Fibroblast of pulmonary artery (primary cell): ENCODE measurements around the gene SBK2.
"Not testable (repeated sequence)": the region's sequence is repeated elsewhere in the genome, so short reads cannot be mapped to it uniquely, and the experiment has no call there.

Experiments used
- DNase-seq: peaks from one replicate; pipeline ENCODE4 v3.0.0-alpha.2; 2010; ENCODE audit warnings: low read depth
- H3K4me3 ChIP-seq: replicated peaks from 2 replicates; pipeline ENCODE4 v1.5.1; 2011; ENCODE audit warnings: low read depth, mild to moderate bottlenecking, control low read depth, low read length, moderate library complexity
- CTCF ChIP-seq: IDR thresholded peaks from 2 replicates; pipeline ENCODE4 v1.5.1; 2011; ENCODE audit warnings: mild to moderate bottlenecking, control low read depth, low read length, inconsistent platforms; ENCODE audit errors: missing control alignments

SBK2 gene

GRCh38 chr19:55580628-55581144, 43.8 kb upstream of the SBK2 start, which contains the start of gene ZNF579:
Gene ZNF579 (minus strand): TSS chr19:55580848. CDS start chr19:55579639, 1,209 bp downstream.
- no peak for TF ChIP-seq CTCF
- H3K4me3 ChIP-seq: peak within 1 kb of the TSS; percentile 93
- peak; percentile 95 for DNase-seq

GRCh38 chr19:55579766-55580621, 43.1 kb upstream of the SBK2 start:
- no peak for TF ChIP-seq CTCF
- H3K4me3 ChIP-seq: peak overlapping the region; percentile 93
- DNase-seq: peak; percentile 37

GRCh38 chr19:55578761-55579747, 42.1 kb upstream of the SBK2 start:
- H3K4me3 ChIP-seq: peak overlapping the region; percentile 93
- no peak for DNase-seq
- no peak for TF ChIP-seq CTCF

DNA sequence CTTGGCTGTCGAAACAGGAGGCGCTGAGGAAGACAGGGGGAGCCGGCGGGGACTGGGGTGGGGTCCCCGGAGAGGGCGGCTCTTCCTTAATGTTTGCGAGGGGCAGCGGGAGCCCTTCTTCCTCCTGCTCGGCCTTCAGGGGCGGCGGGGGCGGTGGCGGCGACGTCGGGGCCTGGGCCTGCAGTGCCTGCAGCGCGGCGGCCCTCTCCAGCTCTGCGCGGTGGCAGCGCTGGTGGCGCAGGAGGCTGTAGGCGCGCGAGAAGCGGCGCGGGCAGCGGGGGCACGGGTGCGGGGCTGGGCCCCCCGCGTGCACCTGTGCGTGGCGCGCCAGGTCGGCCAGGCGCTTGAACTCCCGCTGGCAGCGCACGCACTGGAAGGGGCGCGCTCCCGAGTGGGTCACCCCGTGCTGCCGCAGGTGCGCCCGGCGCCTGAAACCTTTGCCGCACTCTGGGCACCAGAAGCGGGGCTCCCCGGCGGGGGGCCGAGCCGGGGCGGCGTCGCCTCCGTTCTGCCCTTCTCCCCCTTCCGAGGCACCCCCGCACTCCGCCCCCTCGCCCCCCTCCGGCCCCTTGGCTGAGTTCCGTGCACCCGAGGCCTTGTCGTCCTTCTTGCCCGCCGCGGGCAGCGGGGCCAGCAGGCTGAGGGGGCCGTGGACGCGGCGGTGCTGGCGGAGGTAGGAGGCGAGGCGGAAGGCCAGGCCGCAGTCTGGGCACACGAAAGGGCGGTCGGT, 41.3 kb upstream of the SBK2 start:
- no peak for DNase-seq
- no peak overlapping the region for H3K4me3 ChIP-seq
- TF ChIP-seq CTCF: no peak

DNA sequence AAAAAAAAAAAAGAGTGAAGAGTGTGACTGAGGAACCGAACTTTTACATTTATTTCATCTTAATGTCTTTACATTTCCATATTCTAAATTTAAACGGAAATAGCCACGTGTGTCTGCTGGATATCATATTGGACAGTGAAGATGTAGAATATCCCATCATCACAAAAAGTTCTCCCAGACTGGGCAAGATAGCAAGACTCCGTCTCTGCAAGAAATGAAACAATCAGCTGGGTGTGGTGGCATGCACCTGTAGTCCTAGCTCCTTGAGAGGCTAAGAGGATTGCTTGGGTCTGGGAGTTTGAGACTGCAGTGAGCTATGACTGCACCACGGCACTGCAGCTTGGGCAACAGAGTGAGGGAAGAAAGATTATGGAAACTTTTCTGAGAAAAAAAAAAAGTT, 39.8 kb upstream of the SBK2 start:
- no peak overlapping the region for H3K4me3 ChIP-seq
- DNase-seq: no peak
- no peak for TF ChIP-seq CTCF

GRCh38 chr19:55573929-55574328, 37.0 kb upstream of the SBK2 start:
- not testable (repeated sequence) for DNase-seq, H3K4me3 ChIP-seq

- not testable (repeated sequence) for DNase-seq
These were observed 32.5 kb upstream of the SBK2 start for GRCh38 chr19:55569477-55569876.

More at GRCh38 chr19:55569477-55569876, 32.5 kb upstream of the SBK2 start:
- not testable (repeated sequence) for H3K4me3 ChIP-seq
